ENCODE results near the gene BIRC3. TPM values are rescaled to one million over a fixed set of nuclear protein-coding genes. Genes with fewer than 3 reads are reported as not detected.

Gene BIRC3
- total and polyA plus RNA-seq, 2 of the 8 experiments (the other 6 are each of a cell fraction or from before 2014, with no cell fraction given), result 0.08 to 0.20 TPM

DNA sequence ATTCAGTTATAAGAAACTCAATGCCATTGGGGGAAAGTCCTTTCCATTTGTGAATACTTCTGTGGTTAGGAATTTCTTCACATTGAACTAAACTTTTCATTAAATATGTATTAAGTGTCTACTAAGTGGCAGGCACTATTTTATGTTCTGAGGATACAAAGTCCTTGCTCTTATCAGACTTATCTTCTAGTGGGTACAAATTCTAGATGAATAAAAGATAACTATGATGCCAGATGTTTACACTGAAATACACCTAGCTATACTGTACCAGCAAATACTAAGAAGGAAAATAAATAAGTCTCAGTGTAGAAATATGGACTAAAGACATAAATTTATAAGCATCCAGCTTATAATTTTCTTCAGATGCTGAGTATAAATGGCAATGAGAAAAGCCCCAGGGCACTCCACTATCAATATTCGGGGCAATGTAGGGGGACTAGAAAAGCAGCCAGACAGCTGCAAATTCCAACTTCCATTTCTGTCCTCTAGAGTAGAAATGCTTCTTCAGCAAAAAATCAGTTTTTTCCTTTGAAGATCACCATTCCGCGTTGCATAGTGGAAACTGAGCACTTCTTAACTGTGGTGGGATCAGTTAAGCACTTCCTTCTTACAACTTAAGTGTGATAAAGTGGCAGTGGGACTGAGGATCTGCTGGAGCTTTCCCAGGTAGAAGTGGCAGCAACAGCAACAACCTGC, 11.8 kb upstream of the BIRC3 start (continued):
- TF ChIP-seq NRF1 (IDR thresholded peaks at IDR 0.05; ENCODE audit: low read depth, low read length) (no peak), KDM5A (IDR thresholded peaks at IDR 0.05; ENCODE audit: low read length) (no peak), MAFK (IDR thresholded peaks at IDR 0.05; ENCODE audit: low read depth, low read length) (no peak), RNF2 (IDR thresholded peaks at IDR 0.05; ENCODE audit: borderline replicate concordance, low read depth, low read length, missing control alignments, poor library complexity, severe bottlenecking) (no peak)
